ENCODE results near the gene SETD5.

DNA sequence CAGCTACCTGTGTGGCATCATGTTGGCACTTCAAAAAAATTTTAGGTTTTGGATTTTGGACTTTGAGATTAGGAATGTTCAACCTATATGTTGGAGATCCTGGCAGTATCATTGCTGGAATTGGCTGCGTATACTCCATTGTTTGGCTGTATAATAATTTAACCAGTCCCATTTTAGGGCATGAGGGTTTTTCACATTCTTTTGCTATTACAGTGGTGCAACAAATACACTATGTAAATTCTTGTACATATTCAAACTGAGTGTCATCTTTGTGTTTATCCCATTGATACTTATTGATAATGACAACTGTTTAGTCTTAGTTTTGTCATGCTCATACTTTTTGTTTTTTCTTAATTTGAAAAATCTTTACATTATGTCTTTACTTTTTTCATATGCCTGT, 27.9 kb upstream of the SETD5 start:
- TF ChIP-seq, protein P1, sequence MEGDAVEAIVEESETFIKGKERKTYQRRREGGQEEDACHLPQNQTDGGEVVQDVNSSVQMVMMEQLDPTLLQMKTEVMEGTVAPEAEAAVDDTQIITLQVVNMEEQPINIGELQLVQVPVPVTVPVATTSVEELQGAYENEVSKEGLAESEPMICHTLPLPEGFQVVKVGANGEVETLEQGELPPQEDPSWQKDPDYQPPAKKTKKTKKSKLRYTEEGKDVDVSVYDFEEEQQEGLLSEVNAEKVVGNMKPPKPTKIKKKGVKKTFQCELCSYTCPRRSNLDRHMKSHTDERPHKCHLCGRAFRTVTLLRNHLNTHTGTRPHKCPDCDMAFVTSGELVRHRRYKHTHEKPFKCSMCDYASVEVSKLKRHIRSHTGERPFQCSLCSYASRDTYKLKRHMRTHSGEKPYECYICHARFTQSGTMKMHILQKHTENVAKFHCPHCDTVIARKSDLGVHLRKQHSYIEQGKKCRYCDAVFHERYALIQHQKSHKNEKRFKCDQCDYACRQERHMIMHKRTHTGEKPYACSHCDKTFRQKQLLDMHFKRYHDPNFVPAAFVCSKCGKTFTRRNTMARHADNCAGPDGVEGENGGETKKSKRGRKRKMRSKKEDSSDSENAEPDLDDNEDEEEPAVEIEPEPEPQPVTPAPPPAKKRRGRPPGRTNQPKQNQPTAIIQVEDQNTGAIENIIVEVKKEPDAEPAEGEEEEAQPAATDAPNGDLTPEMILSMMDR (conservative IDR thresholded peaks at IDR 0.05; ENCODE audit: low read depth in 2 of 2) = no peak
- TF ChIP-seq EZH2 (IDR thresholded peaks at IDR 0.05; ENCODE audit: low read depth, unreplicated experiment) (no peak), POLR2AphosphoS5 (IDR thresholded peaks at IDR 0.05; ENCODE audit: low read depth) (no peak), CREB1 (CRISPR knock-in tag; IDR thresholded peaks at IDR 0.05; ENCODE audit: low read depth) (no peak), EZH2phosphoT487 (IDR thresholded peaks at IDR 0.05; ENCODE audit: unreplicated experiment) (no peak), ZNF114 (CRISPR knock-in tag; IDR thresholded peaks at IDR 0.05) (no peak)
- TF ChIP-seq, protein P2, sequence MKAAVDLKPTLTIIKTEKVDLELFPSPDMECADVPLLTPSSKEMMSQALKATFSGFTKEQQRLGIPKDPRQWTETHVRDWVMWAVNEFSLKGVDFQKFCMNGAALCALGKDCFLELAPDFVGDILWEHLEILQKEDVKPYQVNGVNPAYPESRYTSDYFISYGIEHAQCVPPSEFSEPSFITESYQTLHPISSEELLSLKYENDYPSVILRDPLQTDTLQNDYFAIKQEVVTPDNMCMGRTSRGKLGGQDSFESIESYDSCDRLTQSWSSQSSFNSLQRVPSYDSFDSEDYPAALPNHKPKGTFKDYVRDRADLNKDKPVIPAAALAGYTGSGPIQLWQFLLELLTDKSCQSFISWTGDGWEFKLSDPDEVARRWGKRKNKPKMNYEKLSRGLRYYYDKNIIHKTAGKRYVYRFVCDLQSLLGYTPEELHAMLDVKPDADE (IDR thresholded peaks at IDR 0.05) = no peak
- TF ChIP-seq, protein P3, sequence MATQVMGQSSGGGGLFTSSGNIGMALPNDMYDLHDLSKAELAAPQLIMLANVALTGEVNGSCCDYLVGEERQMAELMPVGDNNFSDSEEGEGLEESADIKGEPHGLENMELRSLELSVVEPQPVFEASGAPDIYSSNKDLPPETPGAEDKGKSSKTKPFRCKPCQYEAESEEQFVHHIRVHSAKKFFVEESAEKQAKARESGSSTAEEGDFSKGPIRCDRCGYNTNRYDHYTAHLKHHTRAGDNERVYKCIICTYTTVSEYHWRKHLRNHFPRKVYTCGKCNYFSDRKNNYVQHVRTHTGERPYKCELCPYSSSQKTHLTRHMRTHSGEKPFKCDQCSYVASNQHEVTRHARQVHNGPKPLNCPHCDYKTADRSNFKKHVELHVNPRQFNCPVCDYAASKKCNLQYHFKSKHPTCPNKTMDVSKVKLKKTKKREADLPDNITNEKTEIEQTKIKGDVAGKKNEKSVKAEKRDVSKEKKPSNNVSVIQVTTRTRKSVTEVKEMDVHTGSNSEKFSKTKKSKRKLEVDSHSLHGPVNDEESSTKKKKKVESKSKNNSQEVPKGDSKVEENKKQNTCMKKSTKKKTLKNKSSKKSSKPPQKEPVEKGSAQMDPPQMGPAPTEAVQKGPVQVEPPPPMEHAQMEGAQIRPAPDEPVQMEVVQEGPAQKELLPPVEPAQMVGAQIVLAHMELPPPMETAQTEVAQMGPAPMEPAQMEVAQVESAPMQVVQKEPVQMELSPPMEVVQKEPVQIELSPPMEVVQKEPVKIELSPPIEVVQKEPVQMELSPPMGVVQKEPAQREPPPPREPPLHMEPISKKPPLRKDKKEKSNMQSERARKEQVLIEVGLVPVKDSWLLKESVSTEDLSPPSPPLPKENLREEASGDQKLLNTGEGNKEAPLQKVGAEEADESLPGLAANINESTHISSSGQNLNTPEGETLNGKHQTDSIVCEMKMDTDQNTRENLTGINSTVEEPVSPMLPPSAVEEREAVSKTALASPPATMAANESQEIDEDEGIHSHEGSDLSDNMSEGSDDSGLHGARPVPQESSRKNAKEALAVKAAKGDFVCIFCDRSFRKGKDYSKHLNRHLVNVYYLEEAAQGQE (IDR thresholded peaks at IDR 0.05; ENCODE audit: unreplicated experiment) = no peak

Measured in GM23338 (cell line).